ENCODE data around the gene THUMPD2. TPM values are rescaled to one million over a fixed set of nuclear protein-coding genes. Genes with fewer than 3 reads are reported as not detected.

The THUMPD2 gene
- total and polyA plus RNA-seq, 9 donors, result 10.5 to 22.0 (median 16.3) TPM

GRCh38 chr2:39705638-39706037 lies 73.4 kb downstream of the THUMPD2 start:
- intact Hi-C loops (cut with DNase I), result no loop called here
- H3K27me3 ChIP-seq, result no peaks in the 10 kb centered on the region
- no peak overlapping the region for H3K27ac ChIP-seq
- no peak overlapping the region for H3K4me3 ChIP-seq
- DNase-seq, result no peak
- no peaks in the 10 kb centered on the region for H3K4me1 ChIP-seq (ENCODE audit: insufficient read depth)
- TF ChIP-seq POLR2A (IDR thresholded peaks at IDR 0.05) (no peak), EP300 (IDR thresholded peaks at IDR 0.05) (no peak)
- TF ChIP-seq, protein P1, sequence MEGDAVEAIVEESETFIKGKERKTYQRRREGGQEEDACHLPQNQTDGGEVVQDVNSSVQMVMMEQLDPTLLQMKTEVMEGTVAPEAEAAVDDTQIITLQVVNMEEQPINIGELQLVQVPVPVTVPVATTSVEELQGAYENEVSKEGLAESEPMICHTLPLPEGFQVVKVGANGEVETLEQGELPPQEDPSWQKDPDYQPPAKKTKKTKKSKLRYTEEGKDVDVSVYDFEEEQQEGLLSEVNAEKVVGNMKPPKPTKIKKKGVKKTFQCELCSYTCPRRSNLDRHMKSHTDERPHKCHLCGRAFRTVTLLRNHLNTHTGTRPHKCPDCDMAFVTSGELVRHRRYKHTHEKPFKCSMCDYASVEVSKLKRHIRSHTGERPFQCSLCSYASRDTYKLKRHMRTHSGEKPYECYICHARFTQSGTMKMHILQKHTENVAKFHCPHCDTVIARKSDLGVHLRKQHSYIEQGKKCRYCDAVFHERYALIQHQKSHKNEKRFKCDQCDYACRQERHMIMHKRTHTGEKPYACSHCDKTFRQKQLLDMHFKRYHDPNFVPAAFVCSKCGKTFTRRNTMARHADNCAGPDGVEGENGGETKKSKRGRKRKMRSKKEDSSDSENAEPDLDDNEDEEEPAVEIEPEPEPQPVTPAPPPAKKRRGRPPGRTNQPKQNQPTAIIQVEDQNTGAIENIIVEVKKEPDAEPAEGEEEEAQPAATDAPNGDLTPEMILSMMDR (IDR thresholded peaks at IDR 0.05), result no peak
- H3K9me3 ChIP-seq, result no peaks in the 10 kb centered on the region
- H3K36me3 ChIP-seq, result no peaks in the 10 kb centered on the region
- WGBS, 3 donors, result 64 to 84% (median 69%) methylated on average over 4 of the region's 4 CpGs

DNA sequence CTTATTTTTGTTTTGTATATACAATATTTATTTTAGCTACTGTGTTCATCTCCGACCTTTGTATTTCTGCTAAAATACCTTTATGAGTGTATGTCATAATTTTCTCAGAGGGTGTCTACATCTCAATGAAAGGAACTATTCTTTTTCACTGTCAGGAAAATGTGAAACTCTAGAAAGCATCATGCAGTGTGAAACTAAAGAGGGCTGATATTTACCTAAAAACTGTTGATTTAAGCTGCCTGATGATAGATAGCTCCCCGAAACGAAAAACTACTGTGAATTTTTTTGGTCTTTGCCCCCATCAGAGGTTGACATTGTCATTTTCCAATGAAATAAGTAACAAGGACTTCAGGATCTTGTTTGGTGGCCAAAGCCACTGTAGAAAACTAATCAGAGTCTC lies 74.5 kb downstream of the THUMPD2 start:
- Histone ChIP-seq H3K4me3 (no peak overlapping the region), H3K36me3 (no peaks in the 10 kb centered on the region), H3K27ac (no peak overlapping the region), H3K27me3 (no peaks in the 10 kb centered on the region), H3K9me3 (no peaks in the 10 kb centered on the region), H3K4me1 (ENCODE audit: insufficient read depth) (no peaks in the 10 kb centered on the region)
- intact Hi-C loops (cut with DNase I), result no loop called here
- DNase-seq, result no peak
- WGBS, 3 donors, result 86 to 89% (median 87%) methylated on average over 3 of the region's 3 CpGs
- TF ChIP-seq, protein P1 (IDR thresholded peaks at IDR 0.05), result no peak
- TF ChIP-seq EP300 (IDR thresholded peaks at IDR 0.05) (no peak), POLR2A (IDR thresholded peaks at IDR 0.05) (no peak)

GRCh38 chr2:39703181-39703872 lies 75.7 kb downstream of the THUMPD2 start:
- intact Hi-C loops (cut with DNase I), result no loop called here
- Histone ChIP-seq H3K4me1 (ENCODE audit: insufficient read depth) (no peaks in the 10 kb centered on the region), H3K36me3 (no peaks in the 10 kb centered on the region), H3K27ac (no peak overlapping the region), H3K27me3 (no peaks in the 10 kb centered on the region), H3K4me3 (no peak overlapping the region), H3K9me3 (no peaks in the 10 kb centered on the region)
- no peak for DNase-seq
- TF ChIP-seq POLR2A (IDR thresholded peaks at IDR 0.05), result no peak
- TF ChIP-seq, protein P1 (IDR thresholded peaks at IDR 0.05), result no peak
- 54 to 70% (median 65%) methylated on average over 3 of the region's 3 CpGs for WGBS, 3 donors

GRCh38 chr2:39701137-39701536 lies 77.9 kb downstream of the THUMPD2 start:
- H3K27me3 ChIP-seq, result no peaks in the 10 kb centered on the region
- no peak overlapping the region for H3K4me3 ChIP-seq
- no peaks in the 10 kb centered on the region for H3K36me3 ChIP-seq
- no peaks in the 10 kb centered on the region for H3K9me3 ChIP-seq
- intact Hi-C loops (cut with DNase I), result no loop called here
- 91 to 98% (median 94%) methylated on average over 1 of the region's 1 CpG for WGBS, 3 donors
- TF ChIP-seq, protein P1 (IDR thresholded peaks at IDR 0.05), result no peak
- TF ChIP-seq EP300 (IDR thresholded peaks at IDR 0.05) (no peak), POLR2A (IDR thresholded peaks at IDR 0.05) (no peak)
- H3K4me1 ChIP-seq (ENCODE audit: insufficient read depth), result no peaks in the 10 kb centered on the region
- no peak for DNase-seq
- no peak overlapping the region for H3K27ac ChIP-seq

All from ovary (tissue), 9 donors.